Mucosa of rectum (tissue), 2 donors: ENCODE results near the gene TMC4.
A peak's percentile ranks its signal among the peaks of the same experiment; 100 is the strongest.

Source experiments
- H3K27ac ChIP-seq, 2 donors: one replicate each; pipeline ENCODE4 v1.7.0; 2013; ENCODE audit warnings: inconsistent platforms in 2 of 2, low read depth in 2 of 2, low read length in 2 of 2
- H3K27me3 ChIP-seq, 2 donors: one replicate each; pipeline ENCODE4 v1.7.0; 2013; ENCODE audit warnings: low read length in 2 of 2; ENCODE audit not compliant: control insufficient read depth in 2 of 2, insufficient read depth in 2 of 2
- H3K36me3 ChIP-seq, 2 donors: one replicate each; pipeline ENCODE4 v1.7.0; 2013; ENCODE audit warnings: low read length in 2 of 2; ENCODE audit not compliant: control insufficient read depth in 2 of 2, insufficient read depth in 2 of 2
- H3K4me1 ChIP-seq, 2 donors: one replicate each; pipeline ENCODE4 v1.7.0; 2013; ENCODE audit warnings: low read length in 2 of 2, mild to moderate bottlenecking in 1 of 2; ENCODE audit not compliant: control insufficient read depth in 2 of 2, insufficient read depth in 2 of 2
- H3K4me3 ChIP-seq, 2 donors: one replicate each; pipeline ENCODE4 v1.7.0; 2013; ENCODE audit warnings: low read length in 2 of 2
- H3K9ac ChIP-seq, 2 donors: one replicate each; pipeline ENCODE4 v1.7.0; 2013; ENCODE audit warnings: low read length in 2 of 2, low read depth in 1 of 2, mild to moderate bottlenecking in 1 of 2
- H3K9me3 ChIP-seq, 2 donors: one replicate each; pipeline ENCODE4 v1.7.0; 2013; ENCODE audit warnings: low read length in 2 of 2; ENCODE audit not compliant: control insufficient read depth in 2 of 2
- donor health status: healthy.
- donor health status: Normal muscosa, but diverticular disease.

The TMC4 gene

DNA sequence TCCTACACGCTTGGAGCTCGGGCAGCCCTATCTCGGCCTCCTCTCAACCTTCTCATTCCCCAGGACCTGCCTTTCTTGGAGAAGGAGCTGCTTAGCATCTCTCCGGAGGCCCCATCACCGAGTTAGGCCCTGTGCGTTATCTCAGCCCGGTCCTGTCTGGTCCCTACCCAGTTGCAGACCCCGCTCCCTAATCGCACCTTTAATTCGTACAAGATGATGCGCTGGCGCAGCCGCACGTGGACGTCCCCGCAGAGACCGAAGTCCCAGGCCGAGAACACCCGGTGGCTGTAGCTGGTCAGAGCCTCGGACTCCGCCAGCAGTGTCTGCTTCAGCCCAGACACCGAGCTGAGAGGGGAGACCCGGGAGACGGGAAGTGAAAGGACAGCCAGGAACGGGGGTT lies 7.7 kb downstream of the TMC4 start:
- H3K27ac ChIP-seq, result peak overlapping the region in 1 of 2 donors; percentile 43
- no peaks in the 10 kb centered on the region for H3K9me3 ChIP-seq
- no peaks in the 10 kb centered on the region for H3K36me3 ChIP-seq
- no peaks in the 10 kb centered on the region for H3K27me3 ChIP-seq
- peaks cover 33 to 37% of the 10 kb centered on the region in 2 donors for H3K4me1 ChIP-seq
- no peak overlapping the region for H3K4me3 ChIP-seq
- H3K9ac ChIP-seq, result no peak overlapping the region

DNA sequence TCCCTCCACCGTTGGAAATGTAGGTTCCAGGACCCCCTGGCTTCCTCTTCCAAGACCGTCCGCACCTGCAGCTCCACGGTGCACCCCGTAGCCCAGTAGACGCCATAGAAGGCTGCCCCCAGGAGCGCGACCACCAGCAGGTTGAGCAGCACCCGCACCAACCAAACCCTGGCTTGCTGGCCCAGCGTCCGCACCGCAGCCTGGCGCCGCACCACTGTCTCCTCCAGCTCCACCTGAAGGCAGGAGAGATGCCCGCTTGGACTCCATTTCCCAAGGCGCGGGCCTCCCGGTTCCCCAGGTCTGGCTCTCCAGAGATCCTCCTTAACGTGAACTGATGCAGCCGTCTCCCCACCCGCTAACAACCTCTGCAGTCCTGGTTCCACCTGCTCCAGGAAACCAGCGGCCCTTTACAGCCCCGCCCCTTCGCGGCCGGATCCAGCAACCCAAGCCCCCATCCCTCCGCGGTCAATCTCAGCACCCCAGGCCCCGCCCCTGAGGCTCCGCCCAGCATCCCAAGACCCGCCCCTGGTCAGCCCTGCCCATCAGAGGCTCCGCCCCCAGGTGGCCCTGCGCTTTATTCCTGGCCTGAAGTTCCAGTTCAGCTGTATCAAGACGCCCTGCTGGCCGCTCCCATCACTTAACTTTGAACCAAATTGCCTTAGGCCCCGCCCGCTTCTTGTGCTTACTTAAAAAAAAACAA lies 8.4 kb downstream of the TMC4 start:
- no peaks in the 10 kb centered on the region for H3K36me3 ChIP-seq
- H3K9me3 ChIP-seq, result no peaks in the 10 kb centered on the region
- peak overlapping the region in 1 of 2 donors; percentile 54 for H3K4me3 ChIP-seq
- H3K27ac ChIP-seq, result peak overlapping the region in 1 of 2 donors; percentile 63
- H3K4me1 ChIP-seq, result peaks cover 37 to 40% of the 10 kb centered on the region in 2 donors
- peak overlapping the region in 1 of 2 donors; percentile 12 for H3K9ac ChIP-seq
- H3K27me3 ChIP-seq, result no peaks in the 10 kb centered on the region

DNA sequence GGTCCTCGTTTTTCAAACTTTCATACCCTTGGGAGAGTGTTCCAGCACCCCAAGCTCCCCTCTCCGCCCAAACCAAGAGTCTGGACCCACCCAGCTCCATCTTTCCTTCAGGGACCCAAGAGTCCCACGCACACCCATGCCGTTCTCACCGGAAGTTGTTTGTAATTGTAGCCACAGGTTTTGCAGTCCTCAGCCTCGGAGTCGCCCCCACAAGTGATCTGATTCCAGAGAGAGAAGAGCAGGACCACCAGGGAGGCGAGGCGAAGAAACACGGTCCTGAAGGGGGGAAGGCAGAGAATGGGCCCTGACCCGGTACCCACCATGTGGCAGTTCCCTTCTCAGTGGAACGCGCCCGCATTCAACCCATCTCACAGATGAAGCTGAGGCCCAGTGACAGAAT lies 10.1 kb downstream of the TMC4 start:
- H3K9ac ChIP-seq, result peak overlapping the region; percentile 52 to 59
- peak overlapping the region; percentile 54 to 70 for H3K4me3 ChIP-seq
- H3K9me3 ChIP-seq, result no peaks in the 10 kb centered on the region
- peaks cover 47 to 49% of the 10 kb centered on the region in 2 donors for H3K4me1 ChIP-seq
- no peaks in the 10 kb centered on the region for H3K27me3 ChIP-seq
- H3K36me3 ChIP-seq, result peaks cover 2 to 3% of the 10 kb centered on the region in 2 donors
- peak overlapping the region; percentile 80 to 89 for H3K27ac ChIP-seq

DNA sequence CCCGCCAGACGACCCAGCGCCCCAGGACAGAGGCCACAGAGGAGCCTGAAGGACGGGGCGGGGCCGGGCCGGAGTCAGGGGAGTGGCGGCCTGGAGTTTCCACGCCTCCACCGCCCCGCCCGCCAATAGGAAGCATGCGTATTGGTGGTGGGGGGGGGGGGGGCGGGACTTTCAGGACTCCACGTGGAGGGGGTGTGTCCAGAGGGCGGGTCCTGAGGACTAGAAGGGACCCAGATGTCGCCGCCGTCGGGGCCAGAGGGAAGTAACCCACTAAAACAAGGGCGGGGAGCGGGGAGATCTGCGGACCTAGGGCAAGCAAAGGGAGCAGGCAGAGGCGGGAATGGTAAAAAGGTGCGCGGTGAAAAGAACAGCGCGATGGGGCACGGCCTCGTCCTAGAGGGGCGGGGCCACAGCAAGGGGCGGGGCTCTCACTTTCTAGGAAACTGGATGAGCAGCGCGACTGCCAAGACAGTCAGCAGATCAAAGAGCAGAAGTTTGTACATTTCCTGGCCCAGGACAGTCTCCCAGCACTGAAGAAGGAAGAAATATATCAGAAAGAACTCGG lies 10.6 kb downstream of the TMC4 start:
- Histone ChIP-seq H3K4me3 (peak overlapping the region; percentile 54 to 70), H3K9me3 (no peaks in the 10 kb centered on the region)

DNA sequence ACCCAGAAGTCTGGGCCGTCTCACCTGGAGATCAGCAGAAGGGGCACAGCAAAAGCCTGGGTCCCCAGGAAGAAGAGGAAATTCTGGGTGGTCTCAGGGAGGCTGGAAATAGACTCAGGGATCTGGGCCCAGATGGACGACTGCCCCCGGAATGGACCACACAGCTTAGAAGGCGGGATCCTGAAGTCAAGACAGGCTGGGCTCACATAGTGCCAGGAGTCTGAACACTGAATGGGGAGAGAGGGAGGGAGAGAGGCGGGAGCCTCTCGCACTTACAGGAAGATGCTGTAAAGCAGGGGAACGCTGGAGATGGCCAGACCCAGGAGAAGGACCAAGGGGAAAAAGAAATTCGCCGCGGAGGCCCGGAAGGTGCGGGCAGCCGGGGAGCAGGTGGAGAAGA lies 12.1 kb downstream of the TMC4 start:
- Histone ChIP-seq H3K9me3 (no peaks in the 10 kb centered on the region), H3K27ac (peak overlapping the region; percentile 77 to 88), H3K4me3 (peak overlapping the region; percentile 69 to 82), H3K9ac (peak overlapping the region in 1 of 2 donors; percentile 56), H3K27me3 (no peaks in the 10 kb centered on the region), H3K36me3 (peaks cover 18 to 19% of the 10 kb centered on the region in 2 donors), H3K4me1 (peaks cover 47 to 49% of the 10 kb centered on the region in 2 donors)

More for the DNA sequence above, 10.6 kb downstream of the TMC4 start:
- Histone ChIP-seq H3K27ac (peak overlapping the region; percentile 80 to 89), H3K36me3 (peaks cover 4 to 5% of the 10 kb centered on the region in 2 donors), H3K4me1 (peaks cover 47 to 49% of the 10 kb centered on the region in 2 donors), H3K9ac (peak overlapping the region; percentile 52 to 59), H3K27me3 (no peaks in the 10 kb centered on the region)

DNA sequence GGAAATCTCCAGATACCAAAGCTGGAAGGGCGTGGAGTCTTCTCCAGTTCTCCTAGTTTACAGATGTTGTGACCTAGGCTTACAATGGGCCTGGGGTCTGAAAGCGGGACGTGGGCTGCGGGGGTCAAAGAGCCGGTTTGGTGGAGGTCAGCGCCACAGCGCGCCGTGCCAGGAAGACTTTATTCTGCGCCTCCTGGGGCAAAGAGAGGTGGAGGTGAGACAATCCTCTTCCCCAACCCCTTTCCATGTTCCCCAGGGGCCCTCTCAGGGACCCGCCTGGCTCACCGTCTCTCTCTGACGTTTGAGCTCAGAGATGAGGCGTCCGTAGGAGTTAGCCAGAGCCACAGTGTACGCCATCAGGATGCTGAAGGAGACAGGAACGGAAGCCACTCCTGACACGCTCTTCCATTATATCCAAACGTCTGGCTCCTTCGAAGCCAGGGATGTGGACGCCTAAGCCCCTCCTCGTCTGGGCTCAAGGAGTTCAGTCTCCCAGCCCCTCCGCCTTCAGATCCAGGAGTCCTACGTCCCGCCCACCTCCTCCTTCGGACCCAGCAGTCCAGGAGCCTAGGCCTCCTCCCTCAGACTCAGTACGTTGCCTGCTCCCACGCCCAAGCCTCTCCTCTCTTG lies 12.7 kb downstream of the TMC4 start:
- H3K36me3 ChIP-seq, result peaks cover 21 to 23% of the 10 kb centered on the region in 2 donors
- peaks cover 44 to 45% of the 10 kb centered on the region in 2 donors for H3K4me1 ChIP-seq
- peak overlapping the region; percentile 56 to 91 for H3K9ac ChIP-seq
- peak overlapping the region; percentile 69 to 82 for H3K4me3 ChIP-seq
- no peaks in the 10 kb centered on the region for H3K9me3 ChIP-seq
- H3K27me3 ChIP-seq, result no peaks in the 10 kb centered on the region
- H3K27ac ChIP-seq, result peak overlapping the region; percentile 77 to 88

DNA sequence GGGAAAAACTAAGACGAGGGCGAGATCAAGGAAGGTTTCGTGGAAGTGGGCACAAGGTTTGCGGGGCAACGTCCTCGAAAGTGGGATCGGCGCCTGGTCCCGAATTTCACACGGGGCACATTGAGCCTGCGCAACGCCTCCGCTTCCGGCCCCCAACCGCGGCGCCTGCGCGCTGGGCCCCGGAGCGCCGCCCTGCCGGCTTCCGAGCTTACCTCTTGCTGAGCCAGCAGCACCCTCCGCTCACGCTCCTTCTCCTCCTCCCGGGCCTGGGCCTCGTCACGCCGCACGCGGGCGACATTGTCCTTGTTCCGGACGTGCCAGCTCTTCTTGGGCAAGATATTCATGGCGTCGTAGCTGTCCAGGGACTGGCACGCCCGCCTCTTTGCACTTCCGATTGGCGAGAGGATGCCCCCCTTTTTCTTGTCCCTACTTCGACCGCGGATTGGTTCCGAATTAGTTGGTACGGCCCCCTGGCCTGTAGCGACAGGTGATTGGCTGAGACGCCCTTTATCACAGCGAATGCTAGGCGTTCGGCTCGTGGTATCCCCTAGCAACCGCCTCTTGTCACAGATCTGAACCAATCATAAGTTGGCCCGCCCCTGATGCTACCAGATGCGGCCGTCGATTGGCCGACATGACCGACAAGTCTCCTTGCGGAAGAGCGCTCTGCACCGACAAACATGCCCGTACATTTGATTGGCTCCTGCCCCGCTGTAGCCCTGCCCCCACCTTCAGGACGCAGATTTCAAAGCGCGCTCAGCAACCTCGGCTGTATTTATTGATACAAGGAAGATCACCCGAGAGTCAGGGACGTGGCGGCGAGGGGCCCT lies 13.4 kb downstream of the TMC4 start, which contains the start of gene LENG1:
TSS of gene LENG1 (minus strand) at position 370 of the 830 bp plus-strand sequence. CDS start at position 344, 26 bp downstream.
- H3K27me3 ChIP-seq, result no peaks in the 10 kb centered on the region
- H3K36me3 ChIP-seq, result peaks cover 28 to 31% of the 10 kb centered on the region in 2 donors
- H3K4me3 ChIP-seq, result peak within 1 kb of the TSS; percentile 82 to 97
- no peaks in the 10 kb centered on the region for H3K9me3 ChIP-seq
- peak within 1 kb of the TSS; percentile 84 to 91 for H3K9ac ChIP-seq
- peaks cover 42 to 44% of the 10 kb centered on the region in 2 donors for H3K4me1 ChIP-seq
- H3K27ac ChIP-seq, result peak within 1 kb of the TSS; percentile 96 to 98

DNA sequence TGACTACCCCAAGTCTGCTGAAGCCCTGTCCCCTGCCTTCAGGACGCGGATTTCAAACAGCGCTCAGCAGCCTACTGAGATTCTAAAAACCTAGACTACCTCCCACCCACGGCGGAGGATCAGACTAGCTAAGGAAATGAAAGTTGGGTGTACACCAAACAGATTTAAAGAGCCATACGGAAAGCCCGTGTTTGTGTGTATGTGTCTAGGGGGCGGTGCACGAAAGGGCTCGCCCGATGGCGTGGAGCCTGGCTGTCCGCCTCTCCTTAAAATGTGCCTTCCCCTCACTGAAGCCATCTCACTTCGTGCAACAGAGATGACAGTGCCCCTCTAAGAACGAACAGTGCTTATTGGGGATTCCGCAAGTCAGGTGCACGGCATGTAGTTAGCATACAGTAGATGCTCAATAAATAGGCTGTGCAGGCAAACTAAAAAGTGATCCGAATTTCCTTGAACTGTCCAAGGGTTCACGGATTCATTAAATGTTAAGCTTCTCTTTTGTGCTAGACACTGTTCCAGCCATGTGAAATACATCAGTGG lies 14.1 kb downstream of the TMC4 start:
- H3K4me1 ChIP-seq, result peaks cover 37% of the 10 kb centered on the region in 2 donors
- H3K9me3 ChIP-seq, result no peaks in the 10 kb centered on the region
- H3K36me3 ChIP-seq, result peaks cover 31 to 38% of the 10 kb centered on the region in 2 donors
- H3K9ac ChIP-seq, result peak overlapping the region; percentile 84 to 90
- H3K4me3 ChIP-seq, result peak overlapping the region; percentile 82 to 97
- H3K27ac ChIP-seq, result peak overlapping the region; percentile 96 to 98
- H3K27me3 ChIP-seq, result no peaks in the 10 kb centered on the region

DNA sequence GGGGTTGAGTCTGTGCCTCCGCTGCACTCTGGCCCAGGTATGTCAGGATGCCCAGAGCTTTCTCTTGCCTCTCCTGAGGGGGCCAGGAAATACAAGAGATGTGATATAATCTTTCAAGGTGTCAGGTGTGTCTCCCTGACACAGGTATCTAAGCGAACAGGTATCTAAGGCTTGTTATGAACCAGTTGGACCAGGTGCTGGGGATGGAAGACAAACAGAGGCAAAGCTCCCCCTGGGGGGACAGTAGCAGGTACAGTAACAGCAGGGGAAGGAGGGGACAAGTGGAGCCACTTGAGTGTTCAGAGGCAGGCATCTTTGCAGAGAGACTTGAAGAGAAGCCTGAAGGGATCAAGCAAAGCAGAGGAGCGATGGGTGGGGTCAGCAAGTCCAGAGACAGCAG lies 16.0 kb downstream of the TMC4 start:
- Histone ChIP-seq H3K27ac (no peak overlapping the region), H3K9ac (no peak overlapping the region), H3K27me3 (no peaks in the 10 kb centered on the region), H3K4me3 (no peak overlapping the region), H3K36me3 (peaks cover 41 to 57% of the 10 kb centered on the region in 2 donors), H3K9me3 (no peaks in the 10 kb centered on the region), H3K4me1 (peaks cover 28 to 29% of the 10 kb centered on the region in 2 donors)
